ENCODE data around the gene HOMER3. TPM values are rescaled to one million over a fixed set of nuclear protein-coding genes. Genes with fewer than 3 reads are reported as not detected.

HOMER3 gene
- total and polyA plus RNA-seq, 2 experiments from 2014 or later, result 28.9 to 53.4 TPM

- 72% methylated on average over 18 of the region's 18 CpGs for WGBS (ENCODE audit: low lambda C conversion rate, missing lambda C conversion rate)
- DNase-seq (ENCODE audit: low spot score), result no peak
- Histone ChIP-seq H3K4me3 (no peak overlapping the region), H3K9me3 (ENCODE audit: low read depth) (no peaks in the 10 kb centered on the region), H3K79me2 (peaks cover 17% of the 10 kb centered on the region), H3K9me2 (replicated peaks; ENCODE audit: insufficient read depth) (no peaks in the 10 kb centered on the region), H3K27ac (no peak overlapping the region), H3K36me3 (replicated peaks; ENCODE audit: insufficient read depth, low read depth) (no peaks in the 10 kb centered on the region), H2AFZ (no peak overlapping the region), H3K4me2 (peak overlapping the region; percentile 63), H3K27me3 (no peaks in the 10 kb centered on the region), H3K4me1 (ENCODE audit: insufficient read depth) (peaks cover 7% of the 10 kb centered on the region), H4K20me1 (ENCODE audit: insufficient read depth, poor library complexity, severe bottlenecking) (peaks cover 8% of the 10 kb centered on the region)
- TF ChIP-seq EZH2phosphoT487 (IDR thresholded peaks at IDR 0.05; ENCODE audit: low read depth, severe bottlenecking, unreplicated experiment), result no peak
- TF ChIP-seq EZH2 (IDR thresholded peaks at IDR 0.05; ENCODE audit: borderline replicate concordance), result no peak
- no peak for TF ChIP-seq CTCF (IDR thresholded peaks at IDR 0.05; ENCODE audit: poor library complexity)
These were observed 774 bp upstream of the HOMER3 start for GRCh38 chr19:18941628-18942354.

- under 1% methylated on average over 20 of the region's 47 CpGs for WGBS (ENCODE audit: low lambda C conversion rate, missing lambda C conversion rate)
- H2AFZ ChIP-seq, result peak overlapping the region; percentile 95
These were observed 872 bp downstream of the HOMER3 start for GRCh38 chr19:18939922-18940768.

GRCh38 chr19:18939163-18939562 is 1.9 kb downstream of the HOMER3 start:
- no peak overlapping the region for H3K27ac ChIP-seq
- H4K20me1 ChIP-seq (ENCODE audit: insufficient read depth, poor library complexity, severe bottlenecking), result peaks cover 8% of the 10 kb centered on the region
- no peak for DNase-seq (ENCODE audit: low spot score)
- H3K4me2 ChIP-seq, result peak overlapping the region; percentile 100
- TF ChIP-seq CTCF (IDR thresholded peaks at IDR 0.05; ENCODE audit: poor library complexity) (no peak), EZH2 (IDR thresholded peaks at IDR 0.05; ENCODE audit: borderline replicate concordance) (no peak)
- H3K79me2 ChIP-seq, result peaks cover 17% of the 10 kb centered on the region
- H2AFZ ChIP-seq, result no peak overlapping the region
- no peaks in the 10 kb centered on the region for H3K27me3 ChIP-seq
- no peak overlapping the region for H3K4me3 ChIP-seq
- no peaks in the 10 kb centered on the region for H3K9me3 ChIP-seq (ENCODE audit: low read depth)
- H3K9me2 ChIP-seq (replicated peaks; ENCODE audit: insufficient read depth), result no peaks in the 10 kb centered on the region
- H3K36me3 ChIP-seq (replicated peaks; ENCODE audit: insufficient read depth, low read depth), result no peaks in the 10 kb centered on the region
- peaks cover 7% of the 10 kb centered on the region for H3K4me1 ChIP-seq (ENCODE audit: insufficient read depth)
- 97% methylated on average over 3 of the region's 3 CpGs for WGBS (ENCODE audit: low lambda C conversion rate, missing lambda C conversion rate)

More at GRCh38 chr19:18939922-18940768, 872 bp downstream of the HOMER3 start:
- H4K20me1 ChIP-seq (ENCODE audit: insufficient read depth, poor library complexity, severe bottlenecking), result peaks cover 8% of the 10 kb centered on the region
- peaks cover 7% of the 10 kb centered on the region for H3K4me1 ChIP-seq (ENCODE audit: insufficient read depth)
- no peaks in the 10 kb centered on the region for H3K27me3 ChIP-seq
- H3K9me3 ChIP-seq (ENCODE audit: low read depth), result no peaks in the 10 kb centered on the region
- H3K4me2 ChIP-seq, result peak overlapping the region; percentile 100
- H3K36me3 ChIP-seq (replicated peaks; ENCODE audit: insufficient read depth, low read depth), result no peaks in the 10 kb centered on the region
- H3K4me3 ChIP-seq, result peak overlapping the region; percentile 96
- H3K79me2 ChIP-seq, result peaks cover 17% of the 10 kb centered on the region
- peak; percentile 65 for DNase-seq (ENCODE audit: low spot score)
- TF ChIP-seq CTCF (IDR thresholded peaks at IDR 0.05; ENCODE audit: poor library complexity), result no peak
- TF ChIP-seq EZH2 (IDR thresholded peaks at IDR 0.05; ENCODE audit: borderline replicate concordance), result no peak
- no peak for TF ChIP-seq EZH2phosphoT487 (IDR thresholded peaks at IDR 0.05; ENCODE audit: low read depth, severe bottlenecking, unreplicated experiment)
- no peaks in the 10 kb centered on the region for H3K9me2 ChIP-seq (replicated peaks; ENCODE audit: insufficient read depth)
- H3K27ac ChIP-seq, result peak overlapping the region; percentile 40

All from hepatocyte (in vitro differentiated cells).